Endothelial cell of umbilical vein (primary cell): ENCODE measurements around the gene CGNL1.

ENCODE experiments used
- EZH2 ChIP-seq: IDR thresholded peaks from 2 replicates; pipeline ENCODE4 v1.6.1; 2012; ENCODE audit warnings: borderline replicate concordance, low read depth, mild to moderate bottlenecking, moderate library complexity, low read length, inconsistent platforms; ENCODE audit not compliant: severe bottlenecking
- GATA2 ChIP-seq: IDR thresholded peaks from 2 replicates; pipeline ENCODE4 v1.7.0; 2011; ENCODE audit warnings: low read depth, mild to moderate bottlenecking, moderate library complexity, mixed read lengths, low read length; ENCODE audit not compliant: insufficient read length, insufficient read depth
- POLR2AphosphoS5 ChIP-seq: IDR thresholded peaks from 2 replicates; pipeline ENCODE4 v1.6.1; 2012; ENCODE audit warnings: low read depth, mild to moderate bottlenecking, control low read depth, low read length, moderate library complexity; ENCODE audit not compliant: insufficient read depth
- TF ChIP-seq, protein P1 (sequence below), 2 donors: IDR thresholded peaks; 1 replicate in 1 of 2; 2 replicates in 1 of 2; pipeline ENCODE4 v1.5.1; 2011; ENCODE audit warnings: low read length in 2 of 2, mild to moderate bottlenecking in 2 of 2, moderate library complexity in 2 of 2, control low read depth in 1 of 2, inconsistent platforms in 1 of 2, low read depth in 1 of 2; ENCODE audit not compliant: insufficient read depth in 1 of 2; ENCODE audit errors: extremely low read depth in 1 of 2

DNA sequence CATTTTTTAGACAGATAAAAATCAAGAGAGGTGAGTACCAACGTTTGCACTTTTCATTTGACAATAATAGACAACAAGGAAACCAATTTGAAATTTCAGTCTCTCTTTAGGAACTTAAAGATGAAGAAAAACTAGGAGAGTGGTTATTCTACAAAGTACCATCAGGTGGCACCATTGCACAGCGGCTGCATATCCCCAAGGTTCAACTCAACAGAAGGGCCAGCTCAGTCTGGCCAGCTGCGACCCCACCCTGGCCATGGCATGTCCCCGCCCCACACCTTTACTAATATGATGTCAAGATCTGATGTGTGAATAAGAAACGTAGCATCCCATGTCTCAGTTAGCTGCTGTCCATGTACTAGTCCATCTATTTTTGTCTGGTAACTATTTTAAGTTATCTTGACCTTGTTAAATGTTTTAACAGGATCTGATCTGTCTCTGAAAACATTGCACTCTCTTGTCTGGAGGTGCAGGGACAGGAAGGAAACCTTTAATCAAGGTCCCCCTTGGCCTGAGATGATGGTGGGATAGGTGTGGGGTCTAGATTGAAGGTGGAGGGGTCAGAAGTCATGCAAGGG lies 35.5 kb upstream of the CGNL1 start:
- TF ChIP-seq POLR2AphosphoS5 (no peak), EZH2 (no peak), GATA2 (no peak)
- TF ChIP-seq, protein P1, sequence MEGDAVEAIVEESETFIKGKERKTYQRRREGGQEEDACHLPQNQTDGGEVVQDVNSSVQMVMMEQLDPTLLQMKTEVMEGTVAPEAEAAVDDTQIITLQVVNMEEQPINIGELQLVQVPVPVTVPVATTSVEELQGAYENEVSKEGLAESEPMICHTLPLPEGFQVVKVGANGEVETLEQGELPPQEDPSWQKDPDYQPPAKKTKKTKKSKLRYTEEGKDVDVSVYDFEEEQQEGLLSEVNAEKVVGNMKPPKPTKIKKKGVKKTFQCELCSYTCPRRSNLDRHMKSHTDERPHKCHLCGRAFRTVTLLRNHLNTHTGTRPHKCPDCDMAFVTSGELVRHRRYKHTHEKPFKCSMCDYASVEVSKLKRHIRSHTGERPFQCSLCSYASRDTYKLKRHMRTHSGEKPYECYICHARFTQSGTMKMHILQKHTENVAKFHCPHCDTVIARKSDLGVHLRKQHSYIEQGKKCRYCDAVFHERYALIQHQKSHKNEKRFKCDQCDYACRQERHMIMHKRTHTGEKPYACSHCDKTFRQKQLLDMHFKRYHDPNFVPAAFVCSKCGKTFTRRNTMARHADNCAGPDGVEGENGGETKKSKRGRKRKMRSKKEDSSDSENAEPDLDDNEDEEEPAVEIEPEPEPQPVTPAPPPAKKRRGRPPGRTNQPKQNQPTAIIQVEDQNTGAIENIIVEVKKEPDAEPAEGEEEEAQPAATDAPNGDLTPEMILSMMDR (IDR thresholded peaks at IDR 0.05; ENCODE audit: extremely low read depth in 1 of 2, insufficient read depth in 1 of 2, low read depth in 1 of 2, low read length in 2 of 2) = peak; percentile 59 to 72
